Measurements from ENCODE around the gene TNS2.

TNS2 gene

DNA sequence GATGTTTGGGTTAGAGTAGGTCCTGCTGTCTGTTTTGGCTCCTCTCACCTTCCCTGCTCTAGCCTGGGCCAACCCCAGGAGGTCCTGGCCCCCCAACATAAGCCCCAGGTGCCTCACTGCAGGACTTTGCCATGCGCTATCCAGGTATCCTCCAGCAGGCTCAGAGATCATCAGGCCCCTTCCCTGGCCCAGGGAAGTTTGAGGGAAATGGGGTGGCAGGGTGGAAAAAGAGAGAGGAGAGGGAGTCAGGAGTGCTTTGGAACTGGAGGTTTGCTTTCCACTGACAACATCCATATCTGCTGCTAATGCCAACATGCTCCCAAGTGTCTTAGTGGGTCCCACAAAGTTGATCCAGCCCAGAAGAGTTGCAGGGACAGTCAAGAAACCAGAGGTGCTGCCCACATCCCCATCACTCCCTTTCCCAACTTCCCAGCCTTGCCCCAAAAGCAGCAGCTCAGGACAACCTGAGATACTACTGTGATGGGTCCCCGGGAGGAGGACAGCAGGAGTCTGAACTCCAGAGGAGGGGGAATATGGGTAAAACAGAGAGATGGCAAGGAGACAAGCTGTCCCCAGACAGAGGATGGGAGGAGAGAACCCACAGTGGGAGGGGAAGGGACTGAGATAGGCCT is 677 bp downstream of the TNS2 start:
- H3K4me2 ChIP-seq (ENCODE audit: low read depth, low read length, poor library complexity, severe bottlenecking) = no peak overlapping the region
- H3K9ac ChIP-seq (ENCODE audit: low read length) = no peak overlapping the region
- TF ChIP-seq, protein P1, sequence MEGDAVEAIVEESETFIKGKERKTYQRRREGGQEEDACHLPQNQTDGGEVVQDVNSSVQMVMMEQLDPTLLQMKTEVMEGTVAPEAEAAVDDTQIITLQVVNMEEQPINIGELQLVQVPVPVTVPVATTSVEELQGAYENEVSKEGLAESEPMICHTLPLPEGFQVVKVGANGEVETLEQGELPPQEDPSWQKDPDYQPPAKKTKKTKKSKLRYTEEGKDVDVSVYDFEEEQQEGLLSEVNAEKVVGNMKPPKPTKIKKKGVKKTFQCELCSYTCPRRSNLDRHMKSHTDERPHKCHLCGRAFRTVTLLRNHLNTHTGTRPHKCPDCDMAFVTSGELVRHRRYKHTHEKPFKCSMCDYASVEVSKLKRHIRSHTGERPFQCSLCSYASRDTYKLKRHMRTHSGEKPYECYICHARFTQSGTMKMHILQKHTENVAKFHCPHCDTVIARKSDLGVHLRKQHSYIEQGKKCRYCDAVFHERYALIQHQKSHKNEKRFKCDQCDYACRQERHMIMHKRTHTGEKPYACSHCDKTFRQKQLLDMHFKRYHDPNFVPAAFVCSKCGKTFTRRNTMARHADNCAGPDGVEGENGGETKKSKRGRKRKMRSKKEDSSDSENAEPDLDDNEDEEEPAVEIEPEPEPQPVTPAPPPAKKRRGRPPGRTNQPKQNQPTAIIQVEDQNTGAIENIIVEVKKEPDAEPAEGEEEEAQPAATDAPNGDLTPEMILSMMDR (IDR thresholded peaks at IDR 0.05; ENCODE audit: insufficient read depth, low read length, poor library complexity, severe bottlenecking) = no peak
- no peak for TF ChIP-seq EZH2phosphoT487 (conservative IDR thresholded peaks at IDR 0.05; ENCODE audit: low read length)
- no peaks in the 10 kb centered on the region for H3K27me3 ChIP-seq (ENCODE audit: low read length)
- no peak overlapping the region for H3K4me3 ChIP-seq (ENCODE audit: insufficient read depth, low read length, poor library complexity, severe bottlenecking)
- H4K20me1 ChIP-seq (ENCODE audit: low read depth, low read length) = no peaks in the 10 kb centered on the region
- H3F3A ChIP-seq (ENCODE audit: insufficient read depth) = no peaks in the 10 kb centered on the region; the same call in 1 of the 2 replicates
- H3K9me3 ChIP-seq (ENCODE audit: insufficient read depth, low read length) = no peaks in the 10 kb centered on the region
- H2AFZ ChIP-seq (ENCODE audit: low read depth, low read length, severe bottlenecking) = no peak overlapping the region
- H3K27ac ChIP-seq (ENCODE audit: low read depth, low read length) = no peak overlapping the region
- no peaks in the 10 kb centered on the region for H3K79me2 ChIP-seq (ENCODE audit: insufficient read depth, low read length)
- H3K9me2 ChIP-seq (replicated peaks; ENCODE audit: insufficient read depth, low read length) = no peaks in the 10 kb centered on the region
- no peaks in the 10 kb centered on the region for H3K36me3 ChIP-seq (ENCODE audit: low read length)

DNA sequence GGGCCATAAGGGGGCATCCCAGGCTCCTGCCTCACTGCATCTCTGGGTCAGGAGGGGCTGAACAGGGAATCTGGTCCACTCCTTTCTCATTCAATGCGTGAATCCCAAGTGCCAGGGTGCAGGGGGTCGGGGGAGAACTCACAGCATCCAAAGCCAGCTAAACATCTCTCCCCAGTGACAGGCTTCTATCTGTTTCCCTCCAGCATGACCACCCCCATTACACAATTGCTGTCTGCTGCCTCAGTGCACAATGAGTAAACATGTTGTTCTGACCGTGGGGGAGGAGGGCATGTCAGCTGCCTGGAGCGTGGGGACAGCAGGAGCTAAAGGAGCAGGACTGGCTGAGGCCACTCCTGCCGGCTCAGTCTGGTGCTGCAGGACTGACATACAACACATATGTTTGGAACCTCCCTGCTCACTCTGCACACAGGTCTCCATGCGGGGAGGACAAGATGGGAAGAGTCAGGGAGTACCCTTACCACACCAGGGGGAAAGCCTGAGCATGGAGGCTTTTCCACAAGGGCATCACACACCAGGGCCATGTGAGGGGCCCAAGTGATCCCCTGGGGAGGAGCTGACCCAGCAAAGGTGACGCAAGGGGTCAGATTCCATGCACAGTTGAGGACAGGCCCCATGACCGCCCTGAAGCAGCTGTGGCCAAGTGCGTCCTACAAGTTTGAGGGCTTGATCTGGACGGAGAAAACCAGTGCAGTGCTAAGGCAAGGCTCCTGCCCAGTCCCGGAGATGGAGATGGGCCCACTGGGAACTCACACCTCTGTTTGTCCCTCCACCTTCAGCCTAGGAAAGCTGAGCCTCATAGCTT is 1.4 kb downstream of the TNS2 start:
- Histone ChIP-seq H3K9ac (ENCODE audit: low read length) (no peak overlapping the region), H3F3A (ENCODE audit: insufficient read depth) (peaks cover under 1% of the 10 kb centered on the region), H3K4me2 (ENCODE audit: low read depth, low read length, poor library complexity, severe bottlenecking) (no peak overlapping the region), H3K9me2 (replicated peaks; ENCODE audit: insufficient read depth, low read length) (no peaks in the 10 kb centered on the region), H2AFZ (ENCODE audit: low read depth, low read length, severe bottlenecking) (no peak overlapping the region), H4K20me1 (ENCODE audit: low read depth, low read length) (no peaks in the 10 kb centered on the region), H3K27ac (ENCODE audit: low read depth, low read length) (no peak overlapping the region), H3K4me3 (ENCODE audit: insufficient read depth, low read length, poor library complexity, severe bottlenecking) (no peak overlapping the region), H3K9me3 (ENCODE audit: insufficient read depth, low read length) (no peaks in the 10 kb centered on the region), H3K36me3 (ENCODE audit: low read length) (no peaks in the 10 kb centered on the region), H3K79me2 (ENCODE audit: insufficient read depth, low read length) (no peaks in the 10 kb centered on the region), H3K27me3 (ENCODE audit: low read length) (no peaks in the 10 kb centered on the region)
- TF ChIP-seq, protein P1 (IDR thresholded peaks at IDR 0.05; ENCODE audit: insufficient read depth, low read length, poor library complexity, severe bottlenecking) = no peak
- TF ChIP-seq EZH2phosphoT487 (conservative IDR thresholded peaks at IDR 0.05; ENCODE audit: low read length) = no peak

DNA sequence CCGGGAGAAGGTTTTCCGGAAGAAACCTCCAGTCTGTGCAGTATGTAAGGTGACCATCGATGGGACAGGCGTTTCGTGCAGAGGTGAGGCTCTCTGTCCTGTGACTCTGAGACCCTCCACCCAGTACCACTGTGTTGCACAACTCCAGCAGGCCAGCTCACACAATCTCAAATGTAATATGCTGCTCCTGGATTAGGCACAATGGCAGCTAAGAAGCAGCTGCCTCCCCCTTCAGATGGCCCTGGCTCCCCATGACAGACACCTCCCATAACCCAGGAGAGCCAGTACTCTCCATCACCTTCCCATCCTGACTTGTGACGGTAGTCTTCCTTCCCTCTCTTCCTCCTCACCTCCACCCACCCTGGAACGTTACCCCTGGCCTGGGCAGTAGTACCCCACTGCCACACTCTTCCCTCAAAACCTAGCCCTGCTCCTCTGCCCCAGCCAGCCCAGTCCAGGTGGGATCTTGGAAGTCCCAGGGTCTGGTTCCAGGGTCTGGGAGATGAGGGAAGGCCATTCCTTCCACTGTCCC is 2.1 kb downstream of the TNS2 start:
- H3K9me3 ChIP-seq (ENCODE audit: insufficient read depth, low read length) = no peaks in the 10 kb centered on the region
- no peaks in the 10 kb centered on the region for H3K27me3 ChIP-seq (ENCODE audit: low read length)
- no peaks in the 10 kb centered on the region for H3K36me3 ChIP-seq (ENCODE audit: low read length)
- no peak overlapping the region for H3K4me2 ChIP-seq (ENCODE audit: low read depth, low read length, poor library complexity, severe bottlenecking)
- peaks cover 6% of the 10 kb centered on the region for H3F3A ChIP-seq (ENCODE audit: insufficient read depth)
- H3K9ac ChIP-seq (ENCODE audit: low read length) = no peak overlapping the region
- H3K4me3 ChIP-seq (ENCODE audit: insufficient read depth, low read length, poor library complexity, severe bottlenecking) = no peak overlapping the region
- no peak for TF ChIP-seq EZH2phosphoT487 (conservative IDR thresholded peaks at IDR 0.05; ENCODE audit: low read length)
- TF ChIP-seq, protein P1 (IDR thresholded peaks at IDR 0.05; ENCODE audit: insufficient read depth, low read length, poor library complexity, severe bottlenecking) = no peak
- H2AFZ ChIP-seq (ENCODE audit: low read depth, low read length, severe bottlenecking) = no peak overlapping the region
- H3K27ac ChIP-seq (ENCODE audit: low read depth, low read length) = no peak overlapping the region
- H3K79me2 ChIP-seq (ENCODE audit: insufficient read depth, low read length) = no peaks in the 10 kb centered on the region
- H3K9me2 ChIP-seq (replicated peaks; ENCODE audit: insufficient read depth, low read length) = no peaks in the 10 kb centered on the region
- no peaks in the 10 kb centered on the region for H4K20me1 ChIP-seq (ENCODE audit: low read depth, low read length)

Data from SU-DHL-6 (cell line).